ENCODE measurements around the gene KRTAP10-7. TPM values are rescaled to one million over a fixed set of nuclear protein-coding genes. Genes with fewer than 3 reads are reported as not detected.

Gene KRTAP10-7
- total and polyA plus RNA-seq, 9 of the 15 experiments (the other 6 are each of a cell fraction or from before 2014, with no cell fraction given): not detected

DNA sequence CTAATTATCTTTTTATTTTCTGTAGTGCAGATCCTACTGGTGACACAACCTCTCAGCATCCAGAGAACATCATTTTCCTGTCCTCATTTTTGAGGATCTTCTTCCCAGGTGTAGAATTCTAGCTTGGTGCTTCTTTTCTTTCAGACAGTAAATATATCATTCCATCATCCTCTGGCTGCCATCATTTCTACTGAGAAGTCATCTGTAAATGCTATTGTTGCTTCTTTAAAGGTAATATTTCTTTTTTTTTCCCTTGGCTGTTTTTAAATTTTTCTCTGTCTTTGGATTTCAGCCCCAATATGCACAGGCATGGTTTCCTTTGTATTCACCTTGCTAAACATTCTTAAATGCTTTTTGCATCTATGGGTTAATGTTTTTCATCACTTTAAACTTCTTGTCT is 23.2 kb downstream of the KRTAP10-7 start:
- Histone ChIP-seq H3K4me1 (replicated peaks in 1 of 2; ENCODE audit: control insufficient read depth in 2 of 2, insufficient read depth in 2 of 2, low read length in 2 of 2) (no peaks in the 10 kb centered on the region), H3K4me3 (no peak overlapping the region), H3K4me2 (ENCODE audit: insufficient read depth, low read length) (no peak overlapping the region), H3K27me3 (ENCODE audit: control insufficient read depth in 2 of 2, insufficient read depth in 2 of 2, low read length in 2 of 2) (peaks cover 0 to 6% of the 10 kb centered on the region in 2 experiments; a peak in 1 of 5 replicates), H3K9me3 (replicated peaks; ENCODE audit: control insufficient read depth, insufficient read depth, low read depth, low read length) (no peaks in the 10 kb centered on the region), H3K9ac (ENCODE audit: insufficient read depth in 1 of 2, low read depth in 2 of 2, low read length in 2 of 2) (no peak overlapping the region), H3K36me3 (ENCODE audit: control insufficient read depth, insufficient read depth, low read length) (no peaks in the 10 kb centered on the region), H4K20me1 (replicated peaks; ENCODE audit: control insufficient read depth, insufficient read depth, low read length) (no peaks in the 10 kb centered on the region), H3K79me2 (ENCODE audit: control insufficient read depth, insufficient read depth, low read length) (no peaks in the 10 kb centered on the region), H3K27ac (ENCODE audit: extremely low read depth, low read depth, low read length) (no peak overlapping the region), H3K9me1 (ENCODE audit: control insufficient read depth, insufficient read depth, low read length) (no peaks in the 10 kb centered on the region), H2AFZ (ENCODE audit: low read depth, low read length) (no peak overlapping the region)
- ChIA-PET CTCF (ENCODE audit: low intra/inter-chr PET ratio) (no interaction called here), POLR2A (interaction anchor here (0.6 kb wide), 2 partner anchors 11 to 355 kb away, joined by 3 to 5 read pairs; no protein-coding TSS in a partner anchor)
- no peak for ATAC-seq
- no peak for FAIRE-seq
- in situ Hi-C loops (cut with MboI): no loop called here
- BruUV-seq (replicated peaks): no TSS peak
- no peak for DNase-seq (ENCODE audit: extremely low read depth in 1 of 4, low spot score in 3 of 4)
- intact Hi-C loops (cut with micrococcal nuclease): no loop called here
- TF ChIP-seq CBX3 (IDR thresholded peaks at IDR 0.05; ENCODE audit: borderline replicate concordance in 1 of 2, low read length in 2 of 2) (peak in 1 of 2 experiments; percentile 86; a peak in 2 of 3 replicates), CBX5 (IDR thresholded peaks at IDR 0.05; ENCODE audit: borderline replicate concordance, low read depth) (0 out of 2 replicates have a peak, but pooled peaks have one; percentile 66), ESRRA (IDR thresholded peaks at IDR 0.05; ENCODE audit: borderline replicate concordance, low read depth) (no peak), ZC3H11A (IDR thresholded peaks at IDR 0.05; ENCODE audit: low read depth, low read length) (no peak), TRIM28 (IDR thresholded peaks at IDR 0.05) (peak; percentile 96)
- TF ChIP-seq, protein P1, sequence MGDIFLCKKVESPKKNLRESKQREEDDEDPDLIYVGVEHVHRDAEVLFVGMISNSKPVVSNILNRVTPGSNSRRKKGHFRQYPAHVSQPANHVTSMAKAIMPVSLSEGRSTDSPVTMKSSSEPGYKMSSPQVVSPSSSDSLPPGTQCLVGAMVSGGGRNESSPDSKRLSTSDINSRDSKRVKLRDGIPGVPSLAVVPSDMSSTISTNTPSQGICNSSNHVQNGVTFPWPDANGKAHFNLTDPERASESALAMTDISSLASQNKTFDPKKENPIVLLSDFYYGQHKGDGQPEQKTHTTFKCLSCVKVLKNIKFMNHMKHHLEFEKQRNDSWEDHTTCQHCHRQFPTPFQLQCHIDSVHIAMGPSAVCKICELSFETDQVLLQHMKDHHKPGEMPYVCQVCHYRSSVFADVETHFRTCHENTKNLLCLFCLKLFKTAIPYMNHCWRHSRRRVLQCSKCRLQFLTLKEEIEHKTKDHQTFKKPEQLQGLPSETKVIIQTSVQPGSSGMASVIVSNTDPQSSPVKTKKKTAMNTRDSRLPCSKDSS (IDR thresholded peaks at IDR 0.05; ENCODE audit: low read depth, partially characterized antibody): peak; percentile 18
- TF ChIP-seq, protein P2, sequence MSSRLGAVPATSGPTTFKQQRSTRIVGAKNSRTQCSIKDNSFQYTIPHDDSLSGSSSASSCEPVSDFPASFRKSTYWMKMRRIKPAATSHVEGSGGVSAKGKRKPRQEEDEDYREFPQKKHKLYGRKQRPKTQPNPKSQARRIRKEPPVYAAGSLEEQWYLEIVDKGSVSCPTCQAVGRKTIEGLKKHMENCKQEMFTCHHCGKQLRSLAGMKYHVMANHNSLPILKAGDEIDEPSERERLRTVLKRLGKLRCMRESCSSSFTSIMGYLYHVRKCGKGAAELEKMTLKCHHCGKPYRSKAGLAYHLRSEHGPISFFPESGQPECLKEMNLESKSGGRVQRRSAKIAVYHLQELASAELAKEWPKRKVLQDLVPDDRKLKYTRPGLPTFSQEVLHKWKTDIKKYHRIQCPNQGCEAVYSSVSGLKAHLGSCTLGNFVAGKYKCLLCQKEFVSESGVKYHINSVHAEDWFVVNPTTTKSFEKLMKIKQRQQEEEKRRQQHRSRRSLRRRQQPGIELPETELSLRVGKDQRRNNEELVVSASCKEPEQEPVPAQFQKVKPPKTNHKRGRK (tag; IDR thresholded peaks at IDR 0.05): 0 out of 2 replicates have a peak, but pooled peaks have one; percentile 26
